Fibroblast of lung (primary cell): ENCODE results near the gene C4orf50.

ENCODE experiments used
- CTCF ChIP-seq, 2 donors: IDR thresholded peaks in 1 of 2; conservative IDR thresholded peaks in 1 of 2; 1 replicate in 1 of 2; 2 replicates in 1 of 2; pipeline ENCODE4 v1.5.1; 2011 to 2012; ENCODE audit warnings: low read length in 2 of 2, control low read depth in 1 of 2, inconsistent platforms in 1 of 2, low read depth in 1 of 2, mild to moderate bottlenecking in 1 of 2
- EZH2 ChIP-seq: IDR thresholded peaks from 2 replicates; pipeline ENCODE4 v1.5.1; 2012; ENCODE audit warnings: low read length, control low read depth, mild to moderate bottlenecking; ENCODE audit errors: missing control alignments

GRCh38 chr4:5993876-5994811 lies 24.1 kb downstream of the C4orf50 start:
- TF ChIP-seq CTCF (conservative IDR thresholded peaks at IDR 0.05 in 1 of 2, IDR thresholded peaks at IDR 0.05 in 1 of 2; ENCODE audit: low read depth in 1 of 2, low read length in 2 of 2) = no peak
- no peak for TF ChIP-seq EZH2
